ENCODE results near the gene SLC25A12.

The SLC25A12 gene

DNA sequence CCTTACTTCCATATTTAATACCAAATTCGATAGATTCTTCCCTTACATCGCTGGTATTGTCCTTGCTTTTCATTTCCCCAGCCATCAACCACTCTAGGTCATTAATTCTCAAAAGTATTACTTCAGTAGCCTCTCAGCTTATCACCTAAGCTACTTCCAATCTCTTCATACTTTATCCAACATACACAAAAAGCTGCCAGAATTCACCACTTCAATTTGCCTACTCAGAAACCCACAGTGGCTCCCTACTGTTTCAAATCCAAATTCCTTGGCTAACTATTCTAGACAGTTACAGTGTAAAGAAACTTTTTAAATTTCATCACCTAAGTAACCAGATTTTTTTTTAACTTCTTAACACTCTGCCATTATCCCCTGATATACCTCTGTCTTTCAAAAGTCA is 4.7 kb downstream of the SLC25A12 start:
- no peak for DNase-seq (ENCODE audit: low read depth, low spot score)

- no peak for DNase-seq (ENCODE audit: low read depth, low spot score)
These were observed 10.7 kb downstream of the SLC25A12 start for GRCh38 chr2:171883275-171883893.

GRCh38 chr2:171882089-171882769 is 11.8 kb downstream of the SLC25A12 start:
- DNase-seq (ENCODE audit: low read depth, low spot score), result no peak

DNA sequence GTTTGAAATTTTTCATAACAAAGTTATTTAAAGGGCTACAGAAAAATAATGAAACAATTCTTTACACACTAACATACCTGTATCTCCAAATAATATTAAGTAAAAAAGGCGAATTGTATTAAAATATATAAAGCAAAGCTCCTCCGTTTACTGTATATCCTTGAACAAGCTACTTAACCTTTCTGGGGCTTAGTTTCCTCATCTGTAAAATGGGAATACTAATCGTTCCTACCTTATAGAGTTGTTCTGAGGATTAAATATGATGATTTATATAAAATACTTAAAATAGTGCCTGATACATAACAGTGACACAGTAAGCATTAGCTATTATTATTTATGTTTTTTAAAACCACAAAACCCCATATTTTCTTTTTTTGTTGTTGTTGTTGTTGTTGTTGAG is 13.3 kb downstream of the SLC25A12 start:
- DNase-seq (ENCODE audit: low read depth, low spot score), result no peak

GRCh38 chr2:171879865-171880264 is 14.2 kb downstream of the SLC25A12 start:
- DNase-seq (ENCODE audit: low read depth, low spot score), result no peak

GRCh38 chr2:171878481-171878993 is 15.5 kb downstream of the SLC25A12 start:
- DNase-seq (ENCODE audit: low read depth, low spot score), result no peak

DNA sequence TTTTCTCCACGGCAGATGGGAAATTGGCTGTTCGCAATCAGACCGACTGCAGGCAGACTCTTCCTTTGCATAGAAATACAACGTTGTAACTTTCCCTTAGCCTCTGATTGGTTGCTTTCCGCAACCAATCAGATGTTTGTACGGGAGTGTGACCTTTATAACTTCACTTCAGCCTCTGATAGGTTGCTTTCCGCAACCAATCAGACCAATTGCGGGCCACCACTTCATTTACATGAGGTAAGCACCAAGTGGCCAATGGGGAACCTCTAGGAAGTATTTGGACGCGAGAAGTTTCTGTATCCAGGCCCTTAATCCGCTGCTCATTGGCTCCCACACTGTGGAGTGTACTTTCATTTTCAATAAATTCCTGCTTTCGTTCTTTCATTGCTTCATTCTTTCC is 19.1 kb downstream of the SLC25A12 start:
- DNase-seq (ENCODE audit: low read depth, low spot score), result no peak

DNA sequence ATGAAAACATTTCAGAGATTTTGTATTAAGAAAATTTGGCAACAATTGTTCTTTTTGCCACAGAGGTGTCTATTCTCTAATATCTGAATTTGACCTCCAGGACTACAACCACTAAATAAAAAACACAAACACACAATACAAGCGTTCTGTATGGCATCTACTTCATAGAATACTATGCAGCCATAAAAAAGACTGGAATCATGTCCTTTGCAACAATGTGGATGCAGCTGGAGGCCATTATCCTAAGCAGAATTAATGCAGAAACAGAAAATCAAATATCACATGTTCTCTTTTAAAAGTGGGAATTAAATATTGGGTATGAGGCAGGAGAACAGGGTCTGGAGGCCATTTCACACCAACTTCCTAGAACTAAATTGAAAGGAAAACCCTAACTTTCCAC is 19.5 kb downstream of the SLC25A12 start:
- DNase-seq (ENCODE audit: low read depth, low spot score), result no peak

GRCh38 chr2:171864357-171864985 is 29.6 kb downstream of the SLC25A12 start:
- no peak for DNase-seq (ENCODE audit: low read depth, low spot score)

DNA sequence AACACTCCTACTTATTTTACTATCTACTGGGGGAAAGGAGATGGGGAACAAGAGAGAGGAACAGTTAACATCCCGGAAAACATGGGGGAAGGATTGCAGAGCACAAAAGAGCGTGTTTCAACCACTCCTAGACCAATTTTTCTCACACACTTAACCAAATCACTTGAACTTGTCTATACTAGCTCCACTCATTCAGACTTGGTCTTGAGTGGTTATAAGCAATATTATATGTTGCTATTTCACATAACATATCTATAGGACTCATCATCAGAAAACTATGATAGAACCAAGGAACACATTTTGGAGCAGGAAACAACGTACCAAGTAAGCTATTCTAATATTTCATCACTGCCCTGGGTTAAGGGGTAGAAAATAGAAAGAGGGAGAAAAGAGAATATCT is 31.5 kb downstream of the SLC25A12 start:
- no peak for DNase-seq (ENCODE audit: low read depth, low spot score)

DNA sequence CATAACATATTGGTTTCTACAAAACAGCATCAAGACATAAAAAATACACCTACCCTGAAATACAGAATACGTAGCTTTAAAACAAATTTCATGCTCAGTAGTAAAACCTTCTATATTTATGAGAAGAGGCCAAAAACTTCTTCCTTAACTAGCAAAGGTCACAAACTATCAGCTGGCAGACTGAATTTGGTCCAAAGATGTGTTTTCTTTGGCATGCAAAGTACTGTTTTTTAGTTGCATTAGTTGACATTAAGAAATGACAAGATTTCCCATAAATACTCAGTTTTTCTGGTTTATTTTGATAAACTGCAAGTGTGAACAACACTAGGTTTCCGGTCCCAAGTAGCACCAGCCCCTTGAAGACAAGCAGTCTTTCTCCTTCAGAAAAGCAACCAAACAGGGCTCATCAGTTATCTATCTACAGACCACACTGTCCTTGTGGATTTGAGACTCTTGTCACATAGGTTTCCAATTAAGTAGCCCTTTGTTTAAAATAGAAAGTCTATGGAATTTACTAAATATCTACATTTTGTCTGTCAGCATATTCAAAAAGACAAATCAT is 35.6 kb downstream of the SLC25A12 start:
- DNase-seq (ENCODE audit: low read depth, low spot score), result no peak

DNA sequence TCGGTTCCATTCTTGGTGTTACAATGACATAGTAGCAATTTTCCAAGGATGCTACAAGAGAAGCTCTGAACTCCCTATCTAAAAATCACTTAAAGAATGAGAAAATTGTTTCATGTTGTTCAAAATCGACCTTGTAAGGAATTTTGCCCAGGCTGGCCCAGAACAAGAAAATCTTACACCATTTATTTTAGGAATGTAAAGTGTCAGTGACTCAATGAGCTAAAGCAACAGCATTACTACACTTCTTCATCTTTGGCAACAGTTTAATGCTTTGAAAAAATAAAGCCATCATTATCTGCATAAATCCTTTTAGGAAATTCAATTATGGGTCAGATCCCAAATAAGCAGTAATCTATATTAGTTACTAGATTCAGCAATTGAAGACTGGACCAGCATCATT is 38.6 kb downstream of the SLC25A12 start:
- no peak for DNase-seq (ENCODE audit: low read depth, low spot score)

DNA sequence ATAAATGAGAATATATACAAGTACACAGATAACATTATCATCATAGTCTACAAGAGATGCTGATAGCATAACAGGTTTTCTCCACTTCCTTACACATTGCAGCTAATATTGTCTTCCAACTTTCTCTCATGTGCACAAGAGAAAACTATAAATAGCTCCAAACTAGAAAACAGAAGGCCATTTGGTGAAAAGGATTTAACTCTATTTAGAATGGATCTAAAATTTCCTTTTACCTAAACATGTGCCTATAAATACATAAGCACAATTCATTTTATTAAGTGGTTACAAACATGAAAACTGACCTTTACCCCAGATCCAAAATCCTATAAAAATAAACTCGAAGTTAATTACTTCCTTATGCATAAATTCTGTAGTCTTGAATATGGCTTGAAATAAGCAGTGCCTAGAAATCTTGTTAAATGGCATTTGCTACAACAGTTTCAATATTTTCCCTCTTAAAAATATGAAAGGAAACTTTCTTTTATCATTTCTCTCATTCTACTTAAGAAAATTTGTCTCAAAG is 41.6 kb downstream of the SLC25A12 start:
- DNase-seq (ENCODE audit: low read depth, low spot score), result no peak

- no peak for DNase-seq (ENCODE audit: low read depth, low spot score)
These were observed 46.4 kb downstream of the SLC25A12 start for GRCh38 chr2:171847627-171848026.

GRCh38 chr2:171846894-171847293 is 47.1 kb downstream of the SLC25A12 start:
- DNase-seq (ENCODE audit: low read depth, low spot score), result no peak

DNA sequence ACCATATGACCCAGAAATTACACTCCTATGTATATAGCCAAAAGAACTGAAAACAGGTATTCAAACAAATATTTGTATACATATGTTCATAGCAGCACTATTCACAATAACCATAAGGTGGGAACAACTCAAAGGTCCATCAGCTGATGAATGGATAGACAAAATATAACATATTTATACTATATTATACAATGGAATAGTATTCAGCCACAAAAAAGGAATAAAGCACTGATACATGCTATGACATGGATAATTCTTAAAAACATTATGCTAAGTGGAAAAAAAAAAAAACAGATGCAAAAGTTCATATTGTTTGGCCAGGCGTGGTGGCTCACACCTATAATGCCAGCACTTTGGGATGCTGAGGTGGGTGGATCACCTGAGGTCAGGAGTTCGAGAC is 52.0 kb downstream of the SLC25A12 start:
- no peak for DNase-seq (ENCODE audit: low read depth, low spot score)

DNA sequence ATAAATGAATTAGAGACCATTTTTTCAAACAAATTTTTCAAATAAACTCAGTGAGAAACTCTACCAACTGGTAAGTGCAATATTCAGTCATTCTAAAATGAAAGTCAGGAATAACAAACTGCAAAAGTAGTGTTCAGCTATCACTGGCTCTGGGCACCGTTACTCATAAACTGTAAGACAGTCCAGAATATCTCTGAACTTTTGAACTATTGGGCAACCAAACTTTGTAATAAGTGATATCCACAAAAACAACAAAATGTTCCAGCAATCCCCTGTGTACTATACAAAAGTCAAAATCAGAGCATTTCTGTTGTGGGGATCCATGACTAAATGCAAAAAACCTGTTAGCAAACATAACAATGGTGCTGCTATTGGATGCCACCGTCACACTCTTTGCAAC is 56.3 kb downstream of the SLC25A12 start:
- no peak for DNase-seq (ENCODE audit: low read depth, low spot score)

DNA sequence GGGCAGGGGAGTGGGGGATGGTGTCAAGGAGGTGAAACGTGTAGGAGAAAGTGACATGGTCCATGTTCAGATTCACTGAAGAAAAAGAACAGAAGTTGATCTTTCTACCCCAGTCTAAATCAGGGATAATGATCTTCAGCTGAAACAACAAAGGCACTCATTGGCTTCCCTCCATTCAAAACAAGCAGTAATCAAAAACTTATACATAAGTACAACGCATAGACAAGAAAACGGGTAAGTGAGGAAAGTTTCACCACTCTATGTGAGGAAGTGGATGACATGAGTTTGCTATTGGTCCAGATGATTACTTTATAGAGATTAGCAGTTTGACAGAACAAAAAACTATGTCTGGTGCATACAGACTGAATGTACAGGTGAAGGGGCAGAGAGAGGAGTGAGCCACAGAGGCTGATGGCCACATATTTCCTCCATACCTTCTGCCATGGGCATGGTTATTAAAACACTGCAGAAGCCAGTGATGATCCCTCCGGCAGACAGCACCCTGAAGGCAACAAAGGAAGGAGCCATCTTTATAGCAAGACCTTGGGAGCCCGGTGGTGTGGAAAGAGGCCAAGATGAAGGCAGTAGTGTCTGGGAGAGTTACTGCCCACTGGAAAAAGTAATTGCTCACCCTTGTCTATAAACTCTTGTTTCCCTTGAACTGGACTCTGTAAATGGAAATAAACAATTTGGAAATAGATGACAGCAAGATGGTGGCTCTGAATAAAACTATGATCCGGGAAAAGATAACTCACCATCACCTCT is 57.7 kb downstream of the SLC25A12 start:
- no peak for DNase-seq (ENCODE audit: low read depth, low spot score)

DNA sequence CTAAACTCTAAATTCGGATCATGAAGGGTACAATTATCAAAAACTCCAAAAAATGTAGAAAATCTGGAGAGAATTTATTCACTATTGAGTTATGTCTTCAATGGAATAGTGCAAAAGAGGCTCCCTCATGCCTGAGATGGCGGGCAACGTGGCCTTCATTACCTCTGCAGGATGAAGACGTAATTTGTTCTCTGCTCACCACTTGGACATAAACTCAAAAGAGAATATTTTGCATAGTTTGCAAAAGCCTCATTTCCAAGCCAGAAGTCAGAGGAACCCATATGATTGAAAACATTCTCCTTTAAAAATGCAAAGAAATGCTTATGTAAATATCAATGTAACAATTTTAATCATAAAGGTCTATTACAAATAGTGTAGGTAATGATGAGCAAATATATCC is 58.7 kb downstream of the SLC25A12 start:
- no peak for DNase-seq (ENCODE audit: low read depth, low spot score)

DNA sequence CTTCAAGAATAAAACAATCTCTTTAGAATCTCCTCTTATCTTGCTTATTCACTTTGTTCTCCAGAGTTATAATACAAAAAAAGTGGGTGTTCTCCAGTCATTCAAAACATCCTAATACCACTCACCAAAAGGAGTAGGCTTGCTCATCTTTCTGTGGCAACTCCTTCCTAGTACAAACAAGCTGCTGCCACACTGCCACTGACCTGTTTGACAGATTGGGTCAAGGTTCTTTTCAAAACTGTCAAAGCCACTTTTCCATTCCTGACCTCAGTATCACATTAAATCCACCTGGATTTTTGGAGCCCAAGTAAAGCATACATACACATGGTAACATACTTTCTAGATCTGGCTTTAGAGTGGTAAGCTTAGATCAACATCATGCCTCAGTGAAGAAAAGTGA is 59.8 kb downstream of the SLC25A12 start:
- no peak for DNase-seq (ENCODE audit: low read depth, low spot score)

DNA sequence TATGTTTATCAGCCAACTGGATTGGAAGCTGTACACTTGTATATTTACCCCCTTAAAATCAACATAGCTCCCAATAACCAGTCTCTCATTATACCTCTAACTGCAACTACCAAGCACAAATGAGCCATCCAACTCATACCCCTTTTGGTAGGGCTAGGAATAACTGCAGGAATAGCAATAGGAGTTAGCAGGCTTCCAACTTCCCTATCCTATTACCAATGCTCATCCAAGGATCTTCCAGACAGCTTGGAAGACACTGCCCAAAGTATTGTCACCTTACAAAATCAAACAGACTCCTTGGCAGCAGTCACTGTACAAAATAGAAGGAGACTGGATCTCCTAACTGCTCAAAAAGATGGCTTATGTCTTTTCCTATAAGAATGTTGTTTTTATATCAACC is 61.6 kb downstream of the SLC25A12 start:
- no peak for DNase-seq (ENCODE audit: low read depth, low spot score)

- DNase-seq (ENCODE audit: low read depth, low spot score), result no peak
These were observed 64.0 kb downstream of the SLC25A12 start for GRCh38 chr2:171830039-171830438.
